Left ventricle myocardium inferior (tissue), 1 donor: ENCODE results near the gene TNRC18. TPM values are rescaled to one million over a fixed set of nuclear protein-coding genes. Genes with fewer than 3 reads are reported as not detected.
"Not testable (repeated sequence)": the region's sequence is repeated elsewhere in the genome, so short reads cannot be mapped to it uniquely, and the experiment has no call there.

ENCODE experiments used
- DNase-seq: peaks from one replicate; pipeline ENCODE4 v3.0.0-alpha.2; 2020
- H3K27ac ChIP-seq: fragments of 200-600 bp; replicated peaks from 2 replicates; pipeline ENCODE4 v1.8.0; 2021
- H3K27me3 ChIP-seq: fragments of 200-600 bp; 2 replicates; pipeline ENCODE4 v1.8.0; 2021; ENCODE audit warnings: low read depth
- H3K36me3 ChIP-seq: fragments of 200-600 bp; 2 replicates; pipeline ENCODE4 v1.8.0; 2021
- H3K4me1 ChIP-seq: fragments of 200-600 bp; 2 replicates; pipeline ENCODE4 v1.8.0; 2021
- H3K4me3 ChIP-seq: fragments of 200-600 bp; 2 replicates; pipeline ENCODE4 v1.8.0; 2021; ENCODE audit warnings: mild to moderate bottlenecking, moderate library complexity
- H3K9me3 ChIP-seq: fragments of 200-600 bp; replicated peaks from 2 replicates; pipeline ENCODE4 v1.8.0; 2021
- intact Hi-C: fragments of 100-400 bp; cut with micrococcal nuclease; formaldehyde crosslinking; loops from one replicate; pipeline ENCODE4 v1.11.0; 2022
- total RNA-seq: library from RNA; stranded (reverse); fragmentation: NEBNext Ultra II Directional; extraction: Animal tissue kit (Norgen Biotek cat#: 25700); gene quantifications from one replicate; pipeline ENCODE4 v1.2.1, GENCODE V29; 2021
- TF ChIP-seq, protein P1 (sequence below): fragments of 200-600 bp; IDR thresholded peaks from 2 replicates; pipeline ENCODE4 v1.8.0; 2021; ENCODE audit warnings: antibody characterized with exemption, mild to moderate bottlenecking, borderline replicate concordance
- donor health status: DM: no; HTN: yes; CAD: no; lungs with severe emphysema.

The TNRC18 gene
- total RNA-seq, 1 donor from 2014 or later, result 27.7 TPM

DNA sequence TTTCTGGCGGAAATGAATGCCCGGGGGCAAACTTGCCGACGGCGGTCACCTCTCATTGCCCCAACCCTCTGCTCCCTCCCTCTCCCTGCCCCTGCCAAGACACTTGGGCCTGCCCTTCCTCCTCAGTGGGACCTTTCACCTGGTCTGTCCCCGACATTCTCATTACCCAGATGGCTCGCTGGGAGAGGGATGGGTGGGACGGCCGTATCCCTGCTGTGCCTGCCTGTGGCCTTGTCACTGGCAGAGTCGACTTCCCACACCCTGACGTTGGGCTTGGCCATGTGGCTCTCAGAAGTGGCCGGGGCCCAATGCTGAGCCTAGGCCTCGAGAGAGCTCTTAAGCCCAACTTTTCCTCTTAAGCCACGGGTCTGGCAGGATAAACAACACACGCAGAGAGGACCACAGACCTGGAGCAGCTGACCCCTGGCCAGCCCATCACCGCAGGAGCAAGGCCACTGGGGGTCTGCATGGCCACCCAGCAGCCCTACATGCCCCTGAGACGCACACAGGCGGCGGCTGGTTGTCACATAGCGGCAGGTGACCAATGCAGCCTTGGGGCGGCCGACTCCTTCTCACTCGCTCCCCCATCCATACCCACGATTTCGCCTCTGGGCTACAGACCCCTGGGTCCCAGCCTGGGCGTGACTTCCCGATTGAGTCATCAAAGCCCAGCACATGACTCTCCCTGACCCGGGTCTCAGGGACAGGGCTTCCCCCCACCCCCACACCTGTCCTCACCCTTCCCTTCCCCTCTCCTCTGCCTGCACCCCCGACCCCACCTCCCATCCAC lies 100.8 kb downstream of the TNRC18 start:
- Histone ChIP-seq H3K4me3 (no peak overlapping the region), H3K27me3 (no peaks in the 10 kb centered on the region), H3K4me1 (peaks cover 4% of the 10 kb centered on the region), H3K36me3 (peaks cover 71% of the 10 kb centered on the region), H3K27ac (no peak overlapping the region), H3K9me3 (peaks cover 16% of the 10 kb centered on the region)
- intact Hi-C loops, result no loop called here
- TF ChIP-seq, protein P1, sequence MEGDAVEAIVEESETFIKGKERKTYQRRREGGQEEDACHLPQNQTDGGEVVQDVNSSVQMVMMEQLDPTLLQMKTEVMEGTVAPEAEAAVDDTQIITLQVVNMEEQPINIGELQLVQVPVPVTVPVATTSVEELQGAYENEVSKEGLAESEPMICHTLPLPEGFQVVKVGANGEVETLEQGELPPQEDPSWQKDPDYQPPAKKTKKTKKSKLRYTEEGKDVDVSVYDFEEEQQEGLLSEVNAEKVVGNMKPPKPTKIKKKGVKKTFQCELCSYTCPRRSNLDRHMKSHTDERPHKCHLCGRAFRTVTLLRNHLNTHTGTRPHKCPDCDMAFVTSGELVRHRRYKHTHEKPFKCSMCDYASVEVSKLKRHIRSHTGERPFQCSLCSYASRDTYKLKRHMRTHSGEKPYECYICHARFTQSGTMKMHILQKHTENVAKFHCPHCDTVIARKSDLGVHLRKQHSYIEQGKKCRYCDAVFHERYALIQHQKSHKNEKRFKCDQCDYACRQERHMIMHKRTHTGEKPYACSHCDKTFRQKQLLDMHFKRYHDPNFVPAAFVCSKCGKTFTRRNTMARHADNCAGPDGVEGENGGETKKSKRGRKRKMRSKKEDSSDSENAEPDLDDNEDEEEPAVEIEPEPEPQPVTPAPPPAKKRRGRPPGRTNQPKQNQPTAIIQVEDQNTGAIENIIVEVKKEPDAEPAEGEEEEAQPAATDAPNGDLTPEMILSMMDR, result no peak
- DNase-seq, result no peak

DNA sequence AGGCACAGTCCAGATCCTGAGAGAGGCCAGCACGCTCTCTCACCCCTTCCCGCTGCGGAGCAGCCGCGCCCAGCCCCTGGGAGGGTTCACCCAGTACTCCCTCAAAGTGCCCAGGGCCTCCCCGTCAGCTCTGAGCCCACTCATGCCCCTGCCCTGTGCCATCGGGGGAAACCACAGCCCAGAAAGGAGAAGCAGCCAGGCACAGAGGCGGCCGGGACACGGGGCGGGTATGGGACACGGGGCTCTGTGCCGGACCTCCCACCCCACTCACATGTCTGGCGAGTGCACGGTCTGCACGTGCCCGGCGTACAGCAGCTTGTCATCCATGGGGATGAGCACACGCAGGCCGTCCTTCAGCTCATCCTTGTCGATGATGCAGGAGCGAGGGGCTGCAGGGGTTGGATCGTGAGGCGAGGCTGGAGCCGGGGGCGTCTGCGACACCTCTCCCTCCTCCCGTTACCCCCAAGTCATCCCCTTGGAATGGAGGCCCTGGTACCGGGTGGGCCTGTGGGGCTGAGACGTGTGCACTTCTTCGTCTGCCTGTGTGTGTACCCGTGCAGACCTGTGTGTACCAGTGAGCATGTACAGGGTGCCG lies 102.7 kb downstream of the TNRC18 start:
- H3K27me3 ChIP-seq, result no peaks in the 10 kb centered on the region
- no peak overlapping the region for H3K4me3 ChIP-seq
- no peaks in the 10 kb centered on the region for H3K4me1 ChIP-seq
- intact Hi-C loops, result no loop called here
- H3K36me3 ChIP-seq, result peaks cover 84% of the 10 kb centered on the region
- TF ChIP-seq, protein P1, result no peak
- DNase-seq, result no peak
- H3K9me3 ChIP-seq, result peaks cover 16% of the 10 kb centered on the region
- no peak overlapping the region for H3K27ac ChIP-seq

DNA sequence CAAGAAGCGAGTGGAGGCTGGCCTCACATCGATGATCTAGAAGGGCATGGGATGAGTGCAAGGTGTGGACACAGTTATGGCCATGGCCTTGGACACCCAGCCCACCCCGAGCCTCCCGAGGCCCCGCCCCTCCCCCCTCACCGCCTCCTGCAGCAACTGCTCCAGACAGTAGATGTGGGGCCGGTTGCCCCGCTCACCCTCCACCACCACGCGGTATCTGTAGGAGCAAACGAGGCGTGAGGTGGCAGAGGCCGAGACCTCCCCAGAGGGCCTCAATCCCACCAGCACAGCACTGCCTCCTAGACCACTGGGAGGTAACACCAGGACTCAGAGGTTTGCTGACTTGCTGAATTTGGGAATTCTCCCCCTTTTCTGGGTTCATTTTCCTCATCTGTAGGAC lies 103.2 kb downstream of the TNRC18 start:
- DNase-seq, result no peak
- H3K4me1 ChIP-seq, result no peaks in the 10 kb centered on the region
- H3K27ac ChIP-seq, result no peak overlapping the region
- peaks cover 16% of the 10 kb centered on the region for H3K9me3 ChIP-seq
- no peaks in the 10 kb centered on the region for H3K27me3 ChIP-seq
- H3K36me3 ChIP-seq, result peaks cover 89% of the 10 kb centered on the region
- TF ChIP-seq, protein P1, result no peak
- H3K4me3 ChIP-seq, result no peak overlapping the region
- intact Hi-C loops, result no loop called here

DNA sequence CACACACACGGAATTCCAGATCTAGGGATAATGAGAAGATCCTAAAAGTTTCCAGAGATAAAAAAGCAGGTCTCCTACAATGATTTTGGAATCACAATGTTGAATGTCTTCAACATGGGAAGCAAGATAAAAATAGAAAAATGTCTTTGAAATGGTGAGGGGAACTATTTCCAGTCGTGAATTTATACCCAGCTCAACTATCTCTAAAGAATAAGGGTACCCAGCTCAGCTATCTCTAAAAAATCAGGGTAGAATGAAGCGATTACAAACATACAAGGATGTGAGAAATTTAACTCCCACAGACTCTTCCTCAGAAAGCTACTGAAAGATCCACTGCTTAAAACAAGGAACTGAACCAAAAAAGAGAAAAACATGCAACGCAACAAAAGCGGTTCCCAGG lies 105.0 kb downstream of the TNRC18 start:
- H3K36me3 ChIP-seq, result peaks cover 86% of the 10 kb centered on the region

DNA sequence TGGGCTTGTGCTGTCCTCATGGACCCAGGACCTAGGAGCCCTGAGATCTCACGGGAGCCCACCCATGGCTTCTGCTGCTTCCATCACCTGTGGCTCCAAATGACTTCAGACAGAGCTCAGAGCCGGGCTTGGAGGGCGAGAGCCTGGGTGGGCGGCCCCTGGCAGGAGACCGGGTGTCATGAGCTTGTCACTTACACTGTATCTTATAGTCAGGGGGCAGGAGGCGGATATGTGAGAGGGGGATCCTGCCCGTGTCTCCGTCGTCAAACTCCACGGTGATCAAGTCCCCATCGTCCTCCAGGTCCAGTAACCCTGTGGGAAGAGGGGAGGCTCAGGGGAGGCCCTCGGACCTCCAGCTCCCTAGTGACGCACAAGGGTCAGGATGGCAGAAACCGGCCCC lies 107.9 kb downstream of the TNRC18 start:
- no peaks in the 10 kb centered on the region for H3K27me3 ChIP-seq
- no peak for DNase-seq
- H3K27ac ChIP-seq, result no peak overlapping the region
- TF ChIP-seq, protein P1, result no peak
- intact Hi-C loops, result no loop called here
- H3K4me1 ChIP-seq, result no peaks in the 10 kb centered on the region
- H3K9me3 ChIP-seq, result peaks cover 16% of the 10 kb centered on the region
- peaks cover 82% of the 10 kb centered on the region for H3K36me3 ChIP-seq
- no peak overlapping the region for H3K4me3 ChIP-seq

More for the DNA sequence above, 105.0 kb downstream of the TNRC18 start:
- H3K27me3 ChIP-seq, H3K4me1 ChIP-seq, H3K4me3 ChIP-seq, H3K27ac ChIP-seq, intact Hi-C loops, DNase-seq: not testable (repeated sequence)
- peaks cover 16% of the 10 kb centered on the region for H3K9me3 ChIP-seq

DNA sequence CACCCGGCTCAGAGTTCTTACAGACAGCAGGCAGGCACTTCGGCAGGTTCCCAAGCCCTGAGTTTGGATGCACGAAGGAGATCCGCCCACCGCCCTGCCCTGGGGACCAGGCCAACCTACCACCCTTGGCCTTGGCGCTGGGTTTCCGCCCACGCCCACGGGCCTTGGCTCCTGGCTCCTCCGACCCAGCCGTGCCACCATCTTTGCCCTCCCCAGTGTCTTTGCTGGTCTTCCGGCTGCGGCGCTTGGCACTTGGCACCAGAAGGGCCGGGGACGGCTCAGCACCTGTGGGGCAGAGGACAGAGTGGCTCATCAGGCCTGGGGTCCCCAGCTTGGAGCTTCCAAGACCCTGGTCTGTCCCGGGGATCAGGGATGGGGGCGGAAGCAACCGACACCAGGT lies 108.8 kb downstream of the TNRC18 start:
- peaks cover 82% of the 10 kb centered on the region for H3K36me3 ChIP-seq
- H3K27me3 ChIP-seq, result no peaks in the 10 kb centered on the region
- H3K4me3 ChIP-seq, result no peak overlapping the region
- no peak for DNase-seq
- TF ChIP-seq, protein P1, result no peak
- H3K27ac ChIP-seq, result no peak overlapping the region
- intact Hi-C loops, result no loop called here
- H3K9me3 ChIP-seq, result peaks cover 15% of the 10 kb centered on the region
- no peaks in the 10 kb centered on the region for H3K4me1 ChIP-seq

DNA sequence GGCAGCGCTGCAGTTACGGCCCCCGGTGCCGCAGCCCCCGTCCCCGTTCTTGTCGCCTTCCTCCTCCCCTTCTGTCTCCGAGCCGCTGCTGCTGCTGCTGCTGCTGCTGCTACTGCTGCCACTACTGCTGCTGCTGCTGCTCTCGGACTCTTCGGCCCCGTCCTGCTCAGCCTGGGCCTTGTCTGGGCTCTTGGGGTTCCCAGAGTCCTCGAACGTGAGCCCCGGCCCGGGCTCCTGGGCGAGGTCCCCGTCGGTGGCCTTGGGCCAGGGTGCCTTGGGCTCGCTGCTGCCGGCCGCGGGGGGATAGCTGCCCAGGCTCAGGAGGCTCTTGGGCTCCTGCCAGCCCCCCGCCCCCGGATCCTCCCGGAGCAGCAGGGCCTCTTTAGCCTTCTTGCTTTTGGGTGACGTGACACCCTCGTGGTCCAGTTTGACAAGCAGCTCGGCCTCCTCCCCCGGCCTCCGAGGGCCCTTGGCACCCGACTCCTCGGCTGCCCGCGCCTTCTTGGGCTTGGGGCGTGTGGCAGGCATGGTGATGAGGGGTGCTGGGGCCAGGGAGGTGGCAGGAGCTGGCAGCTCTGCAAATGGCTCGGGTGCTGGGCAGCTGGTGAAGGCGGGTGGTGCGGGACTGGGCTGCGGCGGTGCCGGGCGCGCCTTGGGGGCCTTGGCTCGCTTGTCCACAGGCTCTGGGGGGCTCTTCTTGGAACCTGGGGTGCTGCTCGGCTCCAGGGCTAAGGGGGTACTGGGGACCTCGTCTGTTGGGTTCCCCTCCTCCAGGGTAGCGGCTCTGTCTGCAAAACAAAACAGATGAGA lies 110.4 kb downstream of the TNRC18 start:
- H3K4me3 ChIP-seq, H3K4me1 ChIP-seq, H3K27me3 ChIP-seq, DNase-seq, intact Hi-C loops, H3K9me3 ChIP-seq, H3K27ac ChIP-seq: not testable (repeated sequence)
- H3K36me3 ChIP-seq, result peaks cover 80% of the 10 kb centered on the region

DNA sequence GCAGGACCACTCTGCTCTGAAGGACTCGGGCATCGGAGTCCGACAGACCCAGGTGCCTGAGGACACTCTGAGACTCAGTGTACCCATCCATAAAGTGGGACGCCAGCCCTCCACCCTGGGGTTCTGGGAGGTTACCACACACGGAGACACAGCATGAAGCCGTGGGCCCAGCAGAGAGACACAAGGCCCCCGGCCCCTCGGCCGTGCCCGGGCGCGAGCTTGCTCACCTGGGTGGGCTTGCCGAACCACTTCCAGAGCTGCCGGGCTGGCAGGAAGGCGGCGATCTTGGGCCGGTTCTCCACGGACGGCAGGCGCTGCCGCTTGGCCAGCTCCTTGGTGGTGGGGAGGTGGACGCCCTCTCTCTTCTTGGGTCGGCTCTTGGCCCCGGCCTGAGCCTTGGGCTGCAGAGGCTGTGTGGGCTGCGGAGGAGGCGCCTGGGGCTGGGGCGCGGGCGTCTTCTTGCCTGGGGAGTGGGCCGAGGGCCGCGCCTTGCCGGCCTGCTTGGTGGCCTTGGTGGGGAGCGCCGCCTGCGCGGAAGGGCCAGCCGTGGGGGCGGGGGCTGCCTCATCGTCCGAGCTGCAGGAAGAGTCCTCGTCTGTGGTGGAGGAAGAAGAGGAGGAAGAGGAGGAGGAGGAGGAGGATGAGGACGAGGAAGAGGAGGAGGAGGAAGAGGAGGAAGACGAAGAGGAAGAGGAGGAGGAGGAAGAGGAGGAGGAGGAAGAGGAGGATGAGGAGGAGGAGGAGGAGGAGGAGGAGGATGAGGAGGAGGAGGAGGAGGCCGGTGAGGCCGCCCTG lies 111.2 kb downstream of the TNRC18 start:
- H3K9me3 ChIP-seq, H3K4me1 ChIP-seq, intact Hi-C loops, DNase-seq, H3K4me3 ChIP-seq, H3K27me3 ChIP-seq, H3K27ac ChIP-seq: not testable (repeated sequence)
- peaks cover 80% of the 10 kb centered on the region for H3K36me3 ChIP-seq
